ENCODE data around the gene TBC1D22A. TPM values are rescaled to one million over a fixed set of nuclear protein-coding genes. Genes with fewer than 3 reads are reported as not detected.

TBC1D22A gene
- total RNA-seq, 1 donor from 2014 or later = 24.2 TPM

- Mint-ChIP-seq H3K27ac (ENCODE audit: unreplicated experiment) (no peak overlapping the region), H3K36me3 (ENCODE audit: low read depth, unreplicated experiment) (peaks cover 9% of the 10 kb centered on the region), H3K9me3 (ENCODE audit: unreplicated experiment) (no peaks in the 10 kb centered on the region)
Observed at GRCh38 chr22:47002692-47003091, 240.2 kb downstream of the TBC1D22A start.

GRCh38 chr22:47005506-47006408, 243.3 kb downstream of the TBC1D22A start:
- FAIRE-seq (no peak), DNase-seq (ENCODE audit: low read depth) (no peak)
- Histone ChIP-seq H2AFZ (ENCODE audit: low read depth, low read length) (no peak overlapping the region), H3K9ac (ENCODE audit: low read length) (no peak overlapping the region), H3K27ac (ENCODE audit: low read depth, low read length) (no peak overlapping the region), H3K27me3 (ENCODE audit: insufficient read depth, low read length) (no peaks in the 10 kb centered on the region), H3K79me2 (ENCODE audit: insufficient read depth, low read length) (peaks cover 3% of the 10 kb centered on the region), H3K36me3 (ENCODE audit: insufficient read depth, low read length) (peaks cover 5% of the 10 kb centered on the region), H3K9me3 (ENCODE audit: insufficient read depth, low read depth, low read length) (no peaks in the 10 kb centered on the region), H3K4me1 (ENCODE audit: insufficient read depth, low read length) (no peaks in the 10 kb centered on the region), H3K4me3 (ENCODE audit: insufficient read depth, low read depth, low read length) (no peak overlapping the region), H4K20me1 (ENCODE audit: insufficient read depth, low read length) (peaks cover 65% of the 10 kb centered on the region), H3K4me2 (ENCODE audit: low read length) (no peak overlapping the region)
- no peak for TF ChIP-seq CTCF (IDR thresholded peaks at IDR 0.05; ENCODE audit: insufficient read depth, low read depth, low read length)
- no peak for TF ChIP-seq EZH2 (IDR thresholded peaks at IDR 0.05; ENCODE audit: insufficient read depth, low read length)
- H3K27ac Mint-ChIP-seq (ENCODE audit: unreplicated experiment) = no peak overlapping the region
- H3K27me3 Mint-ChIP-seq (ENCODE audit: low read depth, unreplicated experiment) = no peaks in the 10 kb centered on the region
- H3K4me1 Mint-ChIP-seq (ENCODE audit: low read depth, unreplicated experiment) = no peaks in the 10 kb centered on the region
- H3K9me3 Mint-ChIP-seq (ENCODE audit: unreplicated experiment) = no peaks in the 10 kb centered on the region
- no peak overlapping the region for H3K4me3 Mint-ChIP-seq (ENCODE audit: unreplicated experiment)
- H3K36me3 Mint-ChIP-seq (ENCODE audit: low read depth, unreplicated experiment) = peaks cover 4% of the 10 kb centered on the region

More at GRCh38 chr22:47002692-47003091, 240.2 kb downstream of the TBC1D22A start:
- Mint-ChIP-seq H3K27me3 (ENCODE audit: low read depth, unreplicated experiment) (no peaks in the 10 kb centered on the region), H3K4me3 (ENCODE audit: unreplicated experiment) (no peak overlapping the region), H3K4me1 (ENCODE audit: low read depth, unreplicated experiment) (peaks cover 2% of the 10 kb centered on the region)
- Histone ChIP-seq H3K9ac (ENCODE audit: low read length) (no peak overlapping the region), H3K27me3 (ENCODE audit: insufficient read depth, low read length) (no peaks in the 10 kb centered on the region), H4K20me1 (ENCODE audit: insufficient read depth, low read length) (peaks cover 45% of the 10 kb centered on the region), H3K9me3 (ENCODE audit: insufficient read depth, low read depth, low read length) (no peaks in the 10 kb centered on the region), H2AFZ (ENCODE audit: low read depth, low read length) (no peak overlapping the region), H3K36me3 (ENCODE audit: insufficient read depth, low read length) (no peaks in the 10 kb centered on the region), H3K4me1 (ENCODE audit: insufficient read depth, low read length) (no peaks in the 10 kb centered on the region), H3K79me2 (ENCODE audit: insufficient read depth, low read length) (peaks cover 3% of the 10 kb centered on the region), H3K4me3 (ENCODE audit: insufficient read depth, low read depth, low read length) (no peak overlapping the region), H3K4me2 (ENCODE audit: low read length) (no peak overlapping the region), H3K27ac (ENCODE audit: low read depth, low read length) (no peak overlapping the region)
- FAIRE-seq = no peak
- TF ChIP-seq EZH2 (IDR thresholded peaks at IDR 0.05; ENCODE audit: insufficient read depth, low read length) = no peak
- TF ChIP-seq CTCF (IDR thresholded peaks at IDR 0.05; ENCODE audit: insufficient read depth, low read depth, low read length) = no peak
- no peak for DNase-seq (ENCODE audit: low read depth)

GRCh38 chr22:47006433-47006832, 244.0 kb downstream of the TBC1D22A start:
- H3K27ac Mint-ChIP-seq (ENCODE audit: unreplicated experiment) = no peak overlapping the region
- TF ChIP-seq CTCF (IDR thresholded peaks at IDR 0.05; ENCODE audit: insufficient read depth, low read depth, low read length) (no peak), EZH2 (IDR thresholded peaks at IDR 0.05; ENCODE audit: insufficient read depth, low read length) (no peak)

More at GRCh38 chr22:47006433-47006832, 244.0 kb downstream of the TBC1D22A start:
- H3K27ac ChIP-seq (ENCODE audit: low read depth, low read length) = no peak overlapping the region
- no peak for FAIRE-seq
- Mint-ChIP-seq H3K27me3 (ENCODE audit: low read depth, unreplicated experiment) (no peaks in the 10 kb centered on the region), H3K4me3 (ENCODE audit: unreplicated experiment) (no peak overlapping the region), H3K9me3 (ENCODE audit: unreplicated experiment) (no peaks in the 10 kb centered on the region), H3K36me3 (ENCODE audit: low read depth, unreplicated experiment) (peaks cover 6% of the 10 kb centered on the region), H3K4me1 (ENCODE audit: low read depth, unreplicated experiment) (no peaks in the 10 kb centered on the region)
- H4K20me1 ChIP-seq (ENCODE audit: insufficient read depth, low read length) = peaks cover 69% of the 10 kb centered on the region
- H3K79me2 ChIP-seq (ENCODE audit: insufficient read depth, low read length) = peaks cover 3% of the 10 kb centered on the region
- no peaks in the 10 kb centered on the region for H3K9me3 ChIP-seq (ENCODE audit: insufficient read depth, low read depth, low read length)
- H2AFZ ChIP-seq (ENCODE audit: low read depth, low read length) = no peak overlapping the region
- H3K36me3 ChIP-seq (ENCODE audit: insufficient read depth, low read length) = peaks cover 5% of the 10 kb centered on the region
- no peak for DNase-seq (ENCODE audit: low read depth)
- no peaks in the 10 kb centered on the region for H3K4me1 ChIP-seq (ENCODE audit: insufficient read depth, low read length)
- no peak overlapping the region for H3K4me2 ChIP-seq (ENCODE audit: low read length)
- H3K4me3 ChIP-seq (ENCODE audit: insufficient read depth, low read depth, low read length) = no peak overlapping the region
- no peak overlapping the region for H3K9ac ChIP-seq (ENCODE audit: low read length)
- no peaks in the 10 kb centered on the region for H3K27me3 ChIP-seq (ENCODE audit: insufficient read depth, low read length)

Measured in astrocyte (in vitro differentiated cells and primary cell).